Right lung (tissue), 5 donors: Measurements from ENCODE around the gene PPP1R14B. TPM values are rescaled to one million over a fixed set of nuclear protein-coding genes. Genes with fewer than 3 reads are reported as not detected.

Source experiments
- polyA plus RNA-seq, 5 donors: library from polyadenylated mRNA; unstranded; fragments of 120-200 nt; gene quantifications; one replicate each; pipeline versions ENCODE4 v1.2.1 to v1.2.3, GENCODE V29; 2013; ENCODE audit warnings: inconsistent platforms in 1 of 5, low replicate concordance in 1 of 5; ENCODE audit not compliant: insufficient read length in 5 of 5, insufficient read depth in 1 of 5

The PPP1R14B gene
- polyA plus RNA-seq, 5 donors = 63.2 to 139 (median 70.0) TPM

Other genes with a start within 250 kb of the PPP1R14B start
- gene FLRT1, start 211.0 kb downstream of the PPP1R14B start, polyA plus RNA-seq = 1 to 10 TPM; 2.3 to 4.4 (median 3.5) TPM
- 10 to 100 TPM; 16.4 to 26.7 (median 24.3) TPM for gene MACROD1, start 80.8 kb downstream of the PPP1R14B start, polyA plus RNA-seq
- gene STIP1, start 60.8 kb downstream of the PPP1R14B start, polyA plus RNA-seq = 100 to 1,000 TPM; 168 to 203 (median 187) TPM
- gene FERMT3, start 40.2 kb downstream of the PPP1R14B start, polyA plus RNA-seq = 10 to 100 TPM in 2 of 5 donors, 1 to 10 TPM in 3; 6.4 to 13.2 (median 9.6) TPM
- 10 to 100 TPM; 23.7 to 39.2 (median 32.1) TPM for gene TRPT1, start 20.8 kb downstream of the PPP1R14B start, polyA plus RNA-seq
- 10 to 100 TPM; 16.5 to 29.4 (median 17.8) TPM for gene NUDT22, start 20.7 kb downstream of the PPP1R14B start, polyA plus RNA-seq
- 10 to 100 TPM; 57.9 to 88.9 (median 71.2) TPM for gene DNAJC4, start 16.4 kb downstream of the PPP1R14B start, polyA plus RNA-seq
- gene VEGFB, start 12.4 kb downstream of the PPP1R14B start, polyA plus RNA-seq = 100 to 1,000 TPM in 1 of 5 donors, 10 to 100 TPM in 4; 64.5 to 112 (median 76.6) TPM
- 10 to 100 TPM; 53.0 to 90.8 (median 67.2) TPM for gene FKBP2, start 5.8 kb downstream of the PPP1R14B start, polyA plus RNA-seq
- 10 to 100 TPM; 15.7 to 25.9 (median 18.7) TPM for gene PLCB3, start 4.6 kb upstream of the PPP1R14B start, polyA plus RNA-seq
- 10 to 100 TPM; 38.7 to 87.5 (median 51.3) TPM for gene BAD, start 37.7 kb upstream of the PPP1R14B start, polyA plus RNA-seq
- gene GPR137, start 38.9 kb upstream of the PPP1R14B start, polyA plus RNA-seq = 10 to 100 TPM; 19.2 to 43.8 (median 30.9) TPM
- gene KCNK4, start 44.4 kb upstream of the PPP1R14B start, polyA plus RNA-seq = under 1 TPM in 2 of 5 donors, not detected in 3; 0.09 to 0.10 TPM
- gene CATSPERZ, start 53.4 kb upstream of the PPP1R14B start, polyA plus RNA-seq = under 1 TPM in 3 of 5 donors, not detected in 2; 0.15 to 0.33 (median 0.28) TPM
- gene ESRRA, start 58.6 kb upstream of the PPP1R14B start, polyA plus RNA-seq = 10 to 100 TPM in 3 of 5 donors, 1 to 10 TPM in 2; 6.9 to 21.0 (median 12.4) TPM
- gene TRMT112, start 70.6 kb upstream of the PPP1R14B start, polyA plus RNA-seq = 100 to 1,000 TPM; 201 to 308 (median 233) TPM
- 100 to 1,000 TPM; 141 to 272 (median 177) TPM for gene PRDX5, start 71.2 kb upstream of the PPP1R14B start, polyA plus RNA-seq
- gene CCDC88B, start 93.3 kb upstream of the PPP1R14B start, polyA plus RNA-seq = 1 to 10 TPM; 3.9 to 7.4 (median 5.2) TPM
- 10 to 100 TPM; 10.0 to 22.1 (median 13.0) TPM for gene RPS6KA4, start 112.2 kb upstream of the PPP1R14B start, polyA plus RNA-seq